Gastroesophageal sphincter (tissue), 4 donors: ENCODE measurements around the gene TFAP2E. TPM values are rescaled to one million over a fixed set of nuclear protein-coding genes. Genes with fewer than 3 reads are reported as not detected.
"Not testable (repeated sequence)": the region's sequence is repeated elsewhere in the genome, so short reads cannot be mapped to it uniquely, and the experiment has no call there.

Experiments used
- ATAC-seq: fragments of 150-250 bp; one replicate; pipeline ENCODE4 v1.9.1; 2016; ENCODE audit warnings: mild to moderate bottlenecking, moderate library complexity
- H3K27ac ChIP-seq, 4 donors: fragments of 200-600 bp; sonication (generic) in 3 of 4; 1 replicate in 3 of 4; 2 replicates in 1 of 4; pipeline ENCODE4 v1.5.1; 2016 to 2019
- H3K27me3 ChIP-seq: fragments of 200-600 bp; sonication (generic); one replicate; pipeline ENCODE4 v1.5.1; 2019
- H3K36me3 ChIP-seq, 2 donors: fragments of 200-600 bp; sonication (generic); one replicate each; pipeline ENCODE4 v1.5.1; 2019; ENCODE audit warnings: control low read depth in 1 of 2
- H3K4me1 ChIP-seq, 3 donors: fragments of 200-600 bp; sonication (generic); 1 replicate in 2 of 3; 2 replicates in 1 of 3; pipeline ENCODE4 v1.5.1; 2016 to 2019; ENCODE audit warnings: control low read depth in 2 of 3
- H3K4me3 ChIP-seq, 2 donors: fragments of 200-600 bp; sonication (generic); one replicate each; pipeline ENCODE4 v1.5.1; 2019; ENCODE audit warnings: mild to moderate bottlenecking in 1 of 2, moderate library complexity in 1 of 2
- H3K9me3 ChIP-seq, 3 donors: fragments of 200-600 bp; sonication (generic); one replicate each; pipeline ENCODE4 v1.5.1; 2017 to 2019; ENCODE audit warnings: control low read depth in 2 of 3
- EP300 ChIP-seq: sonication (generic); formaldehyde crosslinking; IDR thresholded peaks from one replicate; pipeline ENCODE4 v1.6.1; 2017; ENCODE audit warnings: antibody characterized with exemption, mild to moderate bottlenecking
- POLR2A ChIP-seq, 2 donors: fragments of 450-650 bp; IDR thresholded peaks; one replicate each; pipeline ENCODE4 v1.6.1; 2017; ENCODE audit warnings: antibody characterized with exemption in 2 of 2, mild to moderate bottlenecking in 2 of 2, moderate library complexity in 1 of 2
- POLR2AphosphoS5 ChIP-seq: sonication (generic); formaldehyde crosslinking; IDR thresholded peaks from one replicate; pipeline ENCODE4 v1.6.1; 2017; ENCODE audit warnings: antibody characterized with exemption
- WGBS, 2 donors: methylation state at CpG; one replicate each; pipeline ENCODE4 v1.1.5; 2018; ENCODE audit warnings: low coverage in 1 of 2; 5-methylcytosine and 5-hydroxymethylcytosine counted together
- total RNA-seq, 4 donors: library from RNA; depleted of rRNA; stranded (reverse); fragments of >200 nt; gene quantifications; one replicate each; pipeline ENCODE4 v1.1.0, GENCODE V29; 2016
- TF ChIP-seq, protein P1 (sequence below), 4 experiments: fragments of 200-600 bp in 2 of 4; fragments of 450-650 bp in 2 of 4; sonication (generic) in 1 of 4; IDR thresholded peaks; one replicate each; pipeline ENCODE4 v1.5.1; 2017 to 2019; ENCODE audit warnings: antibody characterized with exemption in 4 of 4, mild to moderate bottlenecking in 2 of 4, moderate library complexity in 2 of 4

The TFAP2E gene
- total RNA-seq, 4 donors from 2014 or later = 0.27 TPM; not detected in 3

- no peak overlapping the region for H3K27ac ChIP-seq
- H3K4me1 ChIP-seq = peaks cover 0 to 37% (median 18%) of the 10 kb centered on the region in 3 donors
- H3K4me3 ChIP-seq = no peak overlapping the region
- WGBS, 2 donors = 85% methylated on average over 12 of the region's 30 CpGs; no CpG with 5 or more reads in 1 of the 2 donors
- TF ChIP-seq, protein P1, sequence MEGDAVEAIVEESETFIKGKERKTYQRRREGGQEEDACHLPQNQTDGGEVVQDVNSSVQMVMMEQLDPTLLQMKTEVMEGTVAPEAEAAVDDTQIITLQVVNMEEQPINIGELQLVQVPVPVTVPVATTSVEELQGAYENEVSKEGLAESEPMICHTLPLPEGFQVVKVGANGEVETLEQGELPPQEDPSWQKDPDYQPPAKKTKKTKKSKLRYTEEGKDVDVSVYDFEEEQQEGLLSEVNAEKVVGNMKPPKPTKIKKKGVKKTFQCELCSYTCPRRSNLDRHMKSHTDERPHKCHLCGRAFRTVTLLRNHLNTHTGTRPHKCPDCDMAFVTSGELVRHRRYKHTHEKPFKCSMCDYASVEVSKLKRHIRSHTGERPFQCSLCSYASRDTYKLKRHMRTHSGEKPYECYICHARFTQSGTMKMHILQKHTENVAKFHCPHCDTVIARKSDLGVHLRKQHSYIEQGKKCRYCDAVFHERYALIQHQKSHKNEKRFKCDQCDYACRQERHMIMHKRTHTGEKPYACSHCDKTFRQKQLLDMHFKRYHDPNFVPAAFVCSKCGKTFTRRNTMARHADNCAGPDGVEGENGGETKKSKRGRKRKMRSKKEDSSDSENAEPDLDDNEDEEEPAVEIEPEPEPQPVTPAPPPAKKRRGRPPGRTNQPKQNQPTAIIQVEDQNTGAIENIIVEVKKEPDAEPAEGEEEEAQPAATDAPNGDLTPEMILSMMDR (IDR thresholded peaks at IDR 0.05) = no peak
- H3K27me3 ChIP-seq = peaks cover 89% of the 10 kb centered on the region
- no peak for ATAC-seq
- no peaks in the 10 kb centered on the region for H3K9me3 ChIP-seq
- H3K36me3 ChIP-seq = no peaks in the 10 kb centered on the region
Observed at GRCh38 chr1:35574655-35575415, 1.7 kb downstream of the TFAP2E start.

DNA sequence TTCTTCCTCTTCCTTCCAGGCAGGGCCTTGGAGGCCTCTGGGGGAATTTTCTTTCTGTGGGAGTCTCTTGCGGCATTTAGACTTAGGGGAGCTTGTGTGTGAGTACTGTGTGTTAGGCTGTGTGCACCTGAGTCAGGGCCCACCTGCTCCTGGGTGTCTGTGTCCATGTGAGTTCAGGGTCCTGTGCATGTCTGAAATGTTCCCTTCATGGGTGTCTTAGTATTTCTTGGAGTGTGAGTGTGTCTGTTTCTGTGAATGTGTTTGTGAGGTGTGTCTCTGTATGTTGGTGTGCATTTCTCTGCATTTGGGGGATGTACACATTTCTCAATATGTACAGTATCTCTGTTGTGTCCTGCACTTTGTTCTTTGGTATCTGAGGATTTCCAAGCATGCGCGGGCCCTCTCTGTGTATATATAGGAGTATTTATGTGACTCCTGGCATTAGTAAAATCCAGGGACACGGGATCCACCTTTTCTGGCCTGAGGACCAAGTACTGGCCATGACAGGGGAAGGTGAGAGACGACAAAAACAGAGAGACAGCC is 2.4 kb downstream of the TFAP2E start:
- Histone ChIP-seq H3K4me3 (no peak overlapping the region), H3K27ac (no peak overlapping the region), H3K4me1 (peaks cover 0 to 37% (median 18%) of the 10 kb centered on the region in 3 donors), H3K9me3 (no peaks in the 10 kb centered on the region), H3K27me3 (peaks cover 83% of the 10 kb centered on the region), H3K36me3 (no peaks in the 10 kb centered on the region)
- ATAC-seq = no peak
- WGBS, 2 donors = 87% methylated on average over 4 of the region's 5 CpGs; no CpG with 5 or more reads in 1 of the 2 donors
- no peak for TF ChIP-seq POLR2AphosphoS5
- no peak for TF ChIP-seq EP300
- no peak for TF ChIP-seq POLR2A (IDR thresholded peaks at IDR 0.05)
- TF ChIP-seq, protein P1 (IDR thresholded peaks at IDR 0.05) = no peak

GRCh38 chr1:35576061-35576765 is 3.1 kb downstream of the TFAP2E start:
- TF ChIP-seq POLR2A (IDR thresholded peaks at IDR 0.05) = no peak
- TF ChIP-seq EP300 = no peak
- no peak for ATAC-seq
- H3K9me3 ChIP-seq = no peaks in the 10 kb centered on the region
- peaks cover 0 to 37% (median 18%) of the 10 kb centered on the region in 3 donors for H3K4me1 ChIP-seq
- peaks cover 75% of the 10 kb centered on the region for H3K27me3 ChIP-seq
- peak overlapping the region in 1 of 2 donors; percentile 51 for H3K4me3 ChIP-seq
- H3K27ac ChIP-seq = no peak overlapping the region
- WGBS, 2 donors = 85 to 86% methylated on average over 1 to 2 of the region's 10 CpGs
- no peaks in the 10 kb centered on the region for H3K36me3 ChIP-seq

DNA sequence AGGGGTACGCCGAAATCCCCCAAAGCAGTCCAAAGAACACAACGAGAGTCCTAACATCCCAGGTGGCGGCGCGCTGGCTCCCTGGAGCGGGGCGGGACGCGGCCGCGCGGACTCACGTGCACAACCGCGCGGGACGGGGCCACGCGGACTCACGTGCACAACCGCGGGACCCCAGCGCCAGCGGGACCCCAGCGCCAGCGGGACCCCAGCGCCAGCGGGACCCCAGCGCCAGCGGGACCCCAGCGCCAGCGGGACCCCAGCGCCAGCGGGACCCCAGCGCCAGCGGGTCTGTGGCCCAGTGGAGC is 3.6 kb downstream of the TFAP2E start:
- H3K27ac ChIP-seq, ATAC-seq, H3K36me3 ChIP-seq, H3K9me3 ChIP-seq: not testable (repeated sequence)
- Histone ChIP-seq H3K27me3 (peaks cover 70% of the 10 kb centered on the region), H3K4me3 (peak overlapping the region in 1 of 2 donors; percentile 51), H3K4me1 (peaks cover 0 to 37% (median 18%) of the 10 kb centered on the region in 3 donors)
- WGBS, 2 donors = no CpG with 5 or more reads among the region's 37 CpGs

- TF ChIP-seq EP300 (no peak), POLR2A (IDR thresholded peaks at IDR 0.05) (no peak)
- TF ChIP-seq, protein P1 (IDR thresholded peaks at IDR 0.05) = no peak
- H3K27ac ChIP-seq = no peak overlapping the region
- WGBS, 2 donors = 0% methylated on average over 1 to 2 of the region's 70 CpGs
- peak; percentile 57 for ATAC-seq
- H3K9me3 ChIP-seq = no peaks in the 10 kb centered on the region
- peaks cover 0 to 37% (median 18%) of the 10 kb centered on the region in 3 donors for H3K4me1 ChIP-seq
- peaks cover 64% of the 10 kb centered on the region for H3K27me3 ChIP-seq
- peak overlapping the region; percentile 13 to 51 for H3K4me3 ChIP-seq
- H3K36me3 ChIP-seq = no peaks in the 10 kb centered on the region
Observed at GRCh38 chr1:35577071-35577998, 4.2 kb downstream of the TFAP2E start.
